Esophagus (tissue), 2 donors: ENCODE measurements around the gene COG7. TPM values are rescaled to one million over a fixed set of nuclear protein-coding genes. Genes with fewer than 3 reads are reported as not detected.
"Not testable (repeated sequence)": the region's sequence is repeated elsewhere in the genome, so short reads cannot be mapped to it uniquely, and the experiment has no call there.

Source experiments
- H3K27ac ChIP-seq, 2 donors: one replicate each; pipeline ENCODE4 v1.5.1; 2013; ENCODE audit warnings: low read depth in 2 of 2, mild to moderate bottlenecking in 2 of 2, inconsistent platforms in 1 of 2, low read length in 1 of 2, moderate library complexity in 1 of 2
- H3K27me3 ChIP-seq, 2 donors: one replicate each; pipeline ENCODE4 v1.6.1; 2013; ENCODE audit warnings: low read length in 2 of 2, control low read depth in 1 of 2, mild to moderate bottlenecking in 1 of 2; ENCODE audit not compliant: insufficient read depth in 2 of 2, control insufficient read depth in 1 of 2
- H3K36me3 ChIP-seq, 2 donors: one replicate each; pipeline ENCODE4 v1.6.1; 2013; ENCODE audit warnings: low read length in 1 of 2; ENCODE audit not compliant: control insufficient read depth in 2 of 2, insufficient read depth in 2 of 2
- H3K4me1 ChIP-seq, 2 donors: one replicate each; pipeline ENCODE4 v1.6.1; 2013; ENCODE audit warnings: low read length in 1 of 2; ENCODE audit not compliant: control insufficient read depth in 2 of 2, insufficient read depth in 2 of 2
- H3K4me3 ChIP-seq, 2 donors: one replicate each; pipeline ENCODE4 v1.5.1; 2013; ENCODE audit warnings: low read length in 2 of 2, mild to moderate bottlenecking in 2 of 2, low read depth in 1 of 2, moderate library complexity in 1 of 2
- H3K9me3 ChIP-seq, 2 donors: one replicate each; pipeline ENCODE4 v1.6.1; 2013; ENCODE audit warnings: mild to moderate bottlenecking in 2 of 2, low read depth in 1 of 2, low read length in 1 of 2, moderate library complexity in 1 of 2; ENCODE audit not compliant: control insufficient read depth in 2 of 2, insufficient read depth in 1 of 2
- WGBS, 2 donors: extraction: QIAGEN DNeasy Blood & Tissue Kit; methylation state at CpG; one replicate each; pipeline ENCODE4 v1.1.7; 2013; 5-methylcytosine and 5-hydroxymethylcytosine counted together
- polyA plus RNA-seq, 2 donors: library from polyadenylated mRNA; stranded (reverse); fragments of 200-250 nt; gene quantifications; one replicate each; pipeline ENCODE4 v1.2.3, GENCODE V29; 2013
- donor health status: healthy with polysubstance abuse.
- donor health status: Bipolar disorder and iron deficiency.

Gene COG7
- polyA plus RNA-seq, 2 donors = 14.2 to 21.2 TPM

DNA sequence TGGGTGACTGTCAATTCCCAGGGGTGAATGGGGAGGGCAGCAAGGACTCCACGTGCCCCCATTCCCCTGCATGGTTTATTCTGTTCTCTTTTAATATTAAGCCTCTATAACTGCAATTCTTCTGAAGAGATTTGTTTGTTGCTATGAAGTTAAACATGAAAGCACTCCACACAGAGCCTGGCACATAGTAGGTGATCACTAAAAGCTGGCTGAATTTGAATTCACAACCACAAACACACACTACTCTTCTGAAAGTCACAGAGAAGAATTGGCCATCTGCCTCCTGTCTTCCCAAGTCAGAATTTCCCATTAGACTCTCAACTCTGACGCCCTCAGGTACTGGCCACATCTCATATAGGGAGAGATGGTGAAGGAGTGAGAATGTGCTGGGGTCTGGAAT is 55.5 kb downstream of the COG7 start:
- 93 to 97% methylated on average over 2 of the region's 2 CpGs for WGBS, 2 donors
- peaks cover 12 to 20% of the 10 kb centered on the region in 2 donors for H3K36me3 ChIP-seq
- no peaks in the 10 kb centered on the region for H3K9me3 ChIP-seq
- H3K27me3 ChIP-seq = no peaks in the 10 kb centered on the region
- H3K27ac ChIP-seq = no peak overlapping the region
- H3K4me1 ChIP-seq = peaks cover 0 to 2% of the 10 kb centered on the region in 2 donors
- no peak overlapping the region for H3K4me3 ChIP-seq

GRCh38 chr16:23395732-23396131 is 57.3 kb downstream of the COG7 start:
- no peak overlapping the region for H3K27ac ChIP-seq
- WGBS, 2 donors = 88 to 94% methylated on average over 6 of the region's 6 CpGs
- H3K4me3 ChIP-seq = no peak overlapping the region
- no peaks in the 10 kb centered on the region for H3K27me3 ChIP-seq
- peaks cover 0 to 8% of the 10 kb centered on the region in 2 donors for H3K4me1 ChIP-seq
- peaks cover 10 to 27% of the 10 kb centered on the region in 2 donors for H3K36me3 ChIP-seq
- no peaks in the 10 kb centered on the region for H3K9me3 ChIP-seq

GRCh38 chr16:23394141-23394831 is 58.7 kb downstream of the COG7 start:
- 74 to 79% methylated on average over 4 of the region's 4 CpGs for WGBS, 2 donors
- Histone ChIP-seq H3K4me3 (no peak overlapping the region), H3K4me1 (peaks cover 0 to 8% of the 10 kb centered on the region in 2 donors), H3K36me3 (peaks cover 10 to 27% of the 10 kb centered on the region in 2 donors), H3K27me3 (no peaks in the 10 kb centered on the region), H3K27ac (peak overlapping the region in 1 of 2 donors; percentile 15), H3K9me3 (no peaks in the 10 kb centered on the region)

- Histone ChIP-seq H3K4me1 (peaks cover 0 to 8% of the 10 kb centered on the region in 2 donors), H3K27me3 (no peaks in the 10 kb centered on the region), H3K36me3 (peaks cover 0 to 24% of the 10 kb centered on the region in 2 donors), H3K4me3 (no peak overlapping the region), H3K9me3 (no peaks in the 10 kb centered on the region), H3K27ac (no peak overlapping the region)
- WGBS, 2 donors = 93 to 94% methylated on average over 6 of the region's 6 CpGs
Observed at GRCh38 chr16:23392223-23392600, 60.8 kb downstream of the COG7 start.

- Histone ChIP-seq H3K27me3 (no peaks in the 10 kb centered on the region), H3K4me3 (no peak overlapping the region), H3K9me3 (no peaks in the 10 kb centered on the region), H3K4me1 (peaks cover 0 to 8% of the 10 kb centered on the region in 2 donors), H3K36me3 (peaks cover 0 to 24% of the 10 kb centered on the region in 2 donors), H3K27ac (no peak overlapping the region)
- 88 to 89% methylated on average over 17 of the region's 17 CpGs for WGBS, 2 donors
Observed at GRCh38 chr16:23391381-23392222, 61.4 kb downstream of the COG7 start.

GRCh38 chr16:23389936-23390335 is 63.1 kb downstream of the COG7 start:
- H3K36me3 ChIP-seq = peaks cover 0 to 20% of the 10 kb centered on the region in 2 donors
- H3K4me3 ChIP-seq, H3K9me3 ChIP-seq, H3K27me3 ChIP-seq, H3K4me1 ChIP-seq, H3K27ac ChIP-seq: not testable (repeated sequence)
- 80 to 86% methylated on average over 8 of the region's 8 CpGs for WGBS, 2 donors

DNA sequence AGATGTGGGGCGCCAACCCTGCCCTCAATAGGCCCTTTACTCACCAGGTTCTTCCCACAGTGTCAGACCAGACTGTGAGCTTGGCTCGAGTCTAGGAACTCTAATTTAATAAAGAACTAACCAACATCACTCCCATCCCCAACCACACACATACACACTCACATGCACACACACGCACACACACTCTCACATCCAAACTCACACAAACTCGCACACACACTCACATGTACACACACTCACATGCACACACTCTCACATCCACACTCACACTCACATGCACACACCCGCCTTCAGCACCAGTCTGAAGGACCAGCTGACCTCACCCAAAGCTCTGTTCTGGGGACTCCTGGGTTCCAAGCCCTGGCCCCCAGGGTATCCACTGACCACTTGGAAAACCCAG is 63.8 kb downstream of the COG7 start:
- Histone ChIP-seq H3K4me3 (no peak overlapping the region), H3K9me3 (no peaks in the 10 kb centered on the region), H3K4me1 (peaks cover 0 to 10% of the 10 kb centered on the region in 2 donors), H3K36me3 (peaks cover 0 to 20% of the 10 kb centered on the region in 2 donors), H3K27me3 (no peaks in the 10 kb centered on the region), H3K27ac (no peak overlapping the region)
- 93 to 95% methylated on average over 5 of the region's 5 CpGs for WGBS, 2 donors

DNA sequence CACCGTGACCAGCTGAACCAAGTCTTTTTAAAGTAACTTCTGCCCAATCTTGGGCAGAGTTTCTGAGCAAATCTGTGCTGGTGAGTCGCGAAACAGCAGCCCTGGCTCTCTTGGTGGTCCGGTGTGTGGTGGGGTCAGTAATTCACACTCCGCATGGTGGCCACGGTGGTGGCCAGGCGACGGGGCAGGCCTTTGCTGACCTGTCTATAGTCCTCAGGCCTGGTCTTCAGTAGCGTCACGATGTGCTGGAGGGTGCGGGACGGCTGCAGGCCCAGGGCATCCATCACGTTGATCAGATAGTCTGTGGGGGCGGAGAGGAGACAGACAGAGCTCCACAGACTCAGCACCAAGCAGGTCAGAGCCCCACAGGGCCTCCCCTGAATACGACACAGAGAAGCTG is 64.2 kb downstream of the COG7 start:
- H3K27me3 ChIP-seq = no peaks in the 10 kb centered on the region
- peaks cover 0 to 20% of the 10 kb centered on the region in 2 donors for H3K36me3 ChIP-seq
- no peak overlapping the region for H3K4me3 ChIP-seq
- 89 to 93% methylated on average over 15 of the region's 15 CpGs for WGBS, 2 donors
- no peaks in the 10 kb centered on the region for H3K9me3 ChIP-seq
- peaks cover 0 to 13% of the 10 kb centered on the region in 2 donors for H3K4me1 ChIP-seq
- H3K27ac ChIP-seq = no peak overlapping the region

GRCh38 chr16:23387666-23388065 is 65.3 kb downstream of the COG7 start:
- Histone ChIP-seq H3K9me3 (no peaks in the 10 kb centered on the region), H3K27ac (no peak overlapping the region), H3K36me3 (peaks cover 0 to 20% of the 10 kb centered on the region in 2 donors), H3K4me3 (no peak overlapping the region), H3K4me1 (peaks cover 0 to 11% of the 10 kb centered on the region in 2 donors), H3K27me3 (no peaks in the 10 kb centered on the region)
- 87 to 90% methylated on average over 8 of the region's 8 CpGs for WGBS, 2 donors
